Activated CD8-positive, alpha-beta memory T cell treated with anti-CD3 and anti-CD28 coated beads for 4 hours (primary cell): ENCODE data around the gene TNFRSF25.

Source experiments
- DNase-seq, 2 donors: peaks; one replicate each; pipeline ENCODE4 v3.0.0-alpha.2; 2020; ENCODE audit warnings: low read depth in 2 of 2

TNFRSF25 gene, protein sequence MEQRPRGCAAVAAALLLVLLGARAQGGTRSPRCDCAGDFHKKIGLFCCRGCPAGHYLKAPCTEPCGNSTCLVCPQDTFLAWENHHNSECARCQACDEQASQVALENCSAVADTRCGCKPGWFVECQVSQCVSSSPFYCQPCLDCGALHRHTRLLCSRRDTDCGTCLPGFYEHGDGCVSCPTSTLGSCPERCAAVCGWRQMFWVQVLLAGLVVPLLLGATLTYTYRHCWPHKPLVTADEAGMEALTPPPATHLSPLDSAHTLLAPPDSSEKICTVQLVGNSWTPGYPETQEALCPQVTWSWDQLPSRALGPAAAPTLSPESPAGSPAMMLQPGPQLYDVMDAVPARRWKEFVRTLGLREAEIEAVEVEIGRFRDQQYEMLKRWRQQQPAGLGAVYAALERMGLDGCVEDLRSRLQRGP

DNA sequence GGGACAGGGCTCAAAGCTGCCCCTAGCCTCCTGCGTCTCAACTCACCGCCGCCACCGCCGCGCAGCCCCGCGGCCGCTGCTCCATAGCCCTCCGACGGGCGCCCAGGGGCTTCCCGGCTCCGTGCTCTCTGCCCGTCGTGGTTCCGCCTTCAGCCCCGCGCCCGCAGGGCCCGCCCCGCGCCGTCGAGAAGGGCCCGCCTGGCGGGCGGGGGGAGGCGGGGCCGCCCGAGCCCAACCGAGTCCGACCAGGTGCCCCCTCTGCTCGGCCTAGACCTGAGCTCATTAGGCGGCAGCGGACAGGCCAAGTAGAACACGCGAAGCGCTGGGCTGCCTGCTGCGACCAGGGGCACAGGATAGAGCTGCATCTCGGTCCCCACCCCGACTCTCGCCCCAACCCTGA, at the start of gene TNFRSF25:
TSS of gene TNFRSF25 (minus strand) at position 151 of the 400 bp plus-strand sequence. CDS start at position 85, 66 bp downstream.
- DNase-seq, result no peak

DNA sequence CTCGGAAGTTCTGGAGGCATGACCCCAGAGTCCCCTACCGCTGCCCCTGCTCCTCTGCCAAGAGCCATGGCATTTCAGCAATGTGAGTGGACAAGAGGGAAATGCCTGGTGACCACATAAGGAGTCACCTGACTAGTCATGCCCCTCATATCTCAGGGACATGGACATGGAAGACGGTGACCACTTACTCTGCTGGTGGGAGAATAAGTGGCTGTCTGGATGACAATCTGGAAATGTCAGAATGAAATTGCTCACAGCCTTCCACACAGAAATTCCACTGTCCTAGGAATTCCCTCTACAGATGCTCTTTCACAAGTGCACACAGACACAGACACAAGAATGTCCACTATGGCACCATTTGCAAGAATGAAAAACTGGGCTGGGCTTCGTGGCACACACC, 49.8 kb upstream of the TNFRSF25 start:
- DNase-seq, result no peak

DNA sequence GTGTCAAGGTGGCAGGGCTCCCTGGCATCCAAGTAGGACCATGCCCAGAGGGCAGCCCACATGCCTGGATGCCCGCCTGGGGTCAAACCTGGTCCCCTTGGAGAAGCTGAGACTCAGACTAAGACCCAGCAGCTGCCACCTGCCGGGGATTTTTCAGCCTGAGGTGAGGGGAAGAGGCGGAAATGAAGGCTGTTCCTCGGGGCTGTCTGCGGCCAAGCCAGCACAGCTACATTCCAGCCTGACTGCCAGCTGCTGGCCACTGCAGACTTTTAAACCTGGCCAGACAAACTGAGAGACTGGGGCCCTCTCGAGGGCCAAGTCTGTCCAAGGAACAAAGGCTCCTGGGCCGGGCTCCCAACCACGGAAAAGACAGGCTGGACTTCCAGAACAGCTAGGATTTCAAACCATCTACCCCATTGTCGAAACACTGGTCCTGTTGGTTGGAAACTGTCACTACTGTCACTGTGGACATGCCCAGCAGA, 47.4 kb upstream of the TNFRSF25 start:
- DNase-seq, result no peak

DNA sequence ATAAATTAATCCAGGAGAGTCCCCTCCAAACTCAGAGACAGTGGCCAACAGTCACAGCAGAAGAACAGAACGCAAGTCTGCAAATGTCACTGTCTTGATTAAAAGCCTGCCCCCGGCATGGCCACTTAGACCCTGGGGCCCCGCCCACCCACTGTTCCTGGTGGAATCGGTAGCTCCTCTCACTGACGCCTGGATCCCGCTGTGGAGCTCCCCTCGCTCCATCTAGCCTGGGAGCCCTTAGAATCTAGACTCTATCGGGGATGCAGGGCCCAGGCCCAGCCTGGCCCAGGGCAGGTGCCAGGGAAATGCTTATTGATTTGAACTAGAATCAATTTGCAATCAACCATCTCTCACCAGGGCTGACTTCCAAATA, 46.9 kb upstream of the TNFRSF25 start:
- DNase-seq, result no peak

DNA sequence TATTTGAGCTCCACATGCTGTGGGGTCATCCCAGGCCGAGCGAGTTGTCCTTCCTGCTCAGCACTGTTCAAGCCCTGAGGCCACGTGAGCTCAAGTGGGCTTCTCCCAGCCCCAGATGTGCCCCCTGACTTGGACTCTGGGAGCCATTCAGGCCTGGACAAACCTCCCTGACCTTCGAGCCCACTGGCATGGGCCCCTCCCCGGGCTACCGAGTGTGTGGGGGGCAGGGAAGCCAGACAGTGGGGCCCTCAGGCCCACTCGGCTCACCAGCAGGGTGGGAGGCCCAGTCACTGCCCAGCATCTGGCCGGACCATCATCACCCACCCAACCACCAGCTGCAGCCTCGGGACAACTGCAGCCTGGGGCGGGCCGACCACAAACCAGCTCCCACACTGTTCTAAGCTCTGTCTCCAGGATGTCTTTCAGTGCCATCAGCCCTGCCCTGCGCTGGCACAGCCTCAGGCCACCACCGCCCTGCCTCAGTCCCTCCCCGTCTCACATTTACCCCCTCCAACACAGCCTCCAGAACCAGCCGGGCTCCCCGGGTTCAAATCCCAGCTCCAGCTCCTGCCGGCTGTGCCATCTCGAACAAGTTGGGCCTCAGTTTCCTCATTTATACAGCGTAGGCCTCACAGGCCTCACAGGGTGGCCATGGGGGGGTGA, 46.4 kb upstream of the TNFRSF25 start:
- DNase-seq, result no peak

DNA sequence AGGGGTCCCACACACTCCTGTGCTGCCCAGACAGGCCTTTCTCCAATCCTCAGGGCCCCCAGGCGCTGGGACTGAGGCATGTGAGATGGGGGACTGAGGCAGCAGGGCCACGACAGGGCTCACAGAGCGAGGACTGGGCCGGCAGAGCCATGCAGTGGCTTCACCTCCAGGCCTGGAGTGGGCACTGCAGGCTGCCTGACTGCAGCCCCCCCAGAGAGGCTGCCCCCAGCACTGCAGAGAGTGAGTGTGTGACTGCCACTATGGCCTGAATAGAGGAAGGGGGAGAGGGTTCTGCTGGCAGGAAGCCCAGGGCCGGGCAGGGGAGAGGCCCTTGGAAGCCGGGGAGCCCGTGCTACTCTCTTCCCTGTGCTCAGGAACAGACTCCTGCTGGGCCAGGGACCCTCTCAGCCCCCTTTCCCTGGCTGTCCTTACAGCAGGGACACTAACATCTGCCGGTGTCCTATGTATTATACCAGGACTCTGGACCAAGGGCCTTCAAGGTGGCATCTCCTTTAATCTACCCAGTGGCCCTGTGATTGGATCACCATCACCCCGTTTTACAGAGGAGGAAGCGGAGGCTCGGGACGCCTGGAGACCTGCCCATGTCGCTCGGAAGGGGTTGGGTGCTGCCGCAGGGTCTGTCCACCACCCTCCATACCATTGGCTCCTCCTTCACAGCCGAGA, 45.7 kb upstream of the TNFRSF25 start:
- DNase-seq, result no peak

DNA sequence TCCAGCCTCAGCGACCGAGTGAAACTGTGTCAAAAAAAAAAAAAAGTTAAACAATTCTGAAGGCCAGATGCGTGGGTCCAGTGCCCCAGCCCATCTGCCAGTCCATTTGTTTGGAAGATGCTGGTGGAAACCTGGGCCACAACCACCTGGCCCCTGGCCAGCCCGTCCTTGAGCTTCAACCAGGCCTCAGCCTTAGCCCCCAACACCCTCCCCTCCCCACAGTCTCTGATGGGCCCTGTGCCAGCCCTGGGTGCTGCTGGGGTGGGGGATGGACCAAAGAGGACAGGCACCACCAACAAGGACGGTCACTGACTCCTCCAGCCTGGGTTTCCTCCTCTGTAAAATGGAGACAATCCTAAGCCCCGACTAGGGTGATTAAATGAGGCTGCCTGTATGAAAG, 45.1 kb upstream of the TNFRSF25 start:
- DNase-seq, result no peak

DNA sequence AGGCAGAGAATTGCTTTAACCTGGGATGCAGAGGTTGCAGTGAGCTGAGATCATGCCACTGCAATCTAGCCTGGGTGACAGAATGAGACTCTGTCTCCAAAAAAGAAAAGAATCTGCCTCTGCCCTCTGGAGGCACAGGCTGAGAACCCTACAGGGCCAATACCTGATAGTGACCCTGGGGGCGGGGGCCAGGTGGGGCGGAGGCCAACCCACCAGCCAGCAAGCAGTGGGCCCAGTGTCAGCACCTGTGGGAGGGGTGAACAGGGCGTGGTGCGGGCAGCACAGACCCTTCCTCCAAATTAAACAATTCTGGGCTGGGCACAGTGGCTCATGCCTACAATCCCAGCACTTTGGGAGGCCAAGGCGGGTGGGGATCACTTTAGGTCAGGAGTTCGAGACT, 44.5 kb upstream of the TNFRSF25 start:
- no peak for DNase-seq

DNA sequence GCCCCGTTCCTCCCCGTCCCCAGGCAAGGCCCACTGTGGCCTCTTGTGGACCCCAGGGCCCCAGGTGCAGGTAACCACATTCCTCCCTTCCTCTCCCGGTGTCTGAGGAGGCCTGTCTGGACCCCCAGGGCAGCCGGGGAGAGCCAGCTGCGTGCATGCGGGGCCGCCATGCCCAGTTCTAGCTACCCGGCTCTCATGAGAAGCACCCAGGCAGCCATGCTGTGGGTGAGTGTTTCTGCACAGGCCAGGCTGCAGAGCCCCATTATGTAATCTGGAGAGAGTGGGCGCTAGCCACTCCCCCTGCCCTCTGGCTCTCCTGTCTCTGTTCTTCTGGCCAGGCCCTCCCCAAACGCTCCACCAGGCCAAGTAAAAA, 43.9 kb upstream of the TNFRSF25 start:
- DNase-seq, result no peak

DNA sequence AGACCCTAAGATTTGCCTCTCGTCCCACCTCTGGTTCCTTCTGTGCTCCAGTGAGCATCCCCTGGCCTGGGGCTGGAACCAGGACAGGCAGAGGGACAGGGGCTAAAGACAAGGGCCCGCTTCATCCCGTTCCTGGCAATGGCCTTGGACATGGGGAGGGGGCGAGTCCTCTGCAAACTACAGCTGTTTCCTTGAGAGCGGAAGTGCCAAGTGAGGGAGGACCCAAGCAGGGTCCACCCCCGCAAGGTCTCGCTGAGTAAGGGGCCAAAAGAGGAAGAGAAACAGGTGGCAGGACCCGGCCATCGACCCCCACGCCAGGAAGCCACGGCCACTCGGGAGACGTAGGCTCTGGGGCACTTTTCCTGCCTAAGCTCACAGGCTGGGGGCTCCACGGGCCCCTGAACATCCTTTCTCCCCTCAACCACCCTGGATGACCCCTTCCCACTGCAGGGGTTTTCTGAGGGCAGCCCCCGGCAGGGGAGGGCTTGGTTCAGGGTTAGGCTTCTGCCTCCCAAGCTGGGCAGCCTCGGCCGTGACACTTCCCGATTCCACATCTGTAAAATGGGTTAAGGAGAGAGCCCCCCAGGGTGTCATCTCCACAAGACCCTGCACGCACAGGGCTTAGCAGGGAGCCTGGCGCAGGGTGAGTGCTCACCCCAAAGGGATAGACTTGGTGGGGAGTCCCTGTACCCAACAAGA, 43.4 kb upstream of the TNFRSF25 start:
- DNase-seq, result no peak

DNA sequence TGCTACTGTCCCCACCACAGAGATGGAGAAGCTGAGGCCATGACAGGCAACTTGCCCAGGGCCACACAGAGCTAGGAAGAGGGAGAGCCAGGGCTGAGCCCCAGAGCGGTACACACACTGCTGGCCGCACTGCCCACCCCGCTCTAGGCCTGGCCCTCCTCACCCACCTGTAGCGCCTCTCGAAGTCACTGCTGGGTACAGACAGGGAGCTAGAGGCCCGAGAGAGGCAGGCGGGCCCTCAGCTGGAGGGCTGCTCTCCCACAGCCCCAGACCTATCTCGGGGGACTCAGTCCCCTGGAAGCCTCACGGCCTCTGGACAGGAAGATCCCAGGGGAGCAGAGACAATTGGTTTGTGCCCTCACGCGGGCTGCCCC, 42.8 kb upstream of the TNFRSF25 start:
- no peak for DNase-seq

DNA sequence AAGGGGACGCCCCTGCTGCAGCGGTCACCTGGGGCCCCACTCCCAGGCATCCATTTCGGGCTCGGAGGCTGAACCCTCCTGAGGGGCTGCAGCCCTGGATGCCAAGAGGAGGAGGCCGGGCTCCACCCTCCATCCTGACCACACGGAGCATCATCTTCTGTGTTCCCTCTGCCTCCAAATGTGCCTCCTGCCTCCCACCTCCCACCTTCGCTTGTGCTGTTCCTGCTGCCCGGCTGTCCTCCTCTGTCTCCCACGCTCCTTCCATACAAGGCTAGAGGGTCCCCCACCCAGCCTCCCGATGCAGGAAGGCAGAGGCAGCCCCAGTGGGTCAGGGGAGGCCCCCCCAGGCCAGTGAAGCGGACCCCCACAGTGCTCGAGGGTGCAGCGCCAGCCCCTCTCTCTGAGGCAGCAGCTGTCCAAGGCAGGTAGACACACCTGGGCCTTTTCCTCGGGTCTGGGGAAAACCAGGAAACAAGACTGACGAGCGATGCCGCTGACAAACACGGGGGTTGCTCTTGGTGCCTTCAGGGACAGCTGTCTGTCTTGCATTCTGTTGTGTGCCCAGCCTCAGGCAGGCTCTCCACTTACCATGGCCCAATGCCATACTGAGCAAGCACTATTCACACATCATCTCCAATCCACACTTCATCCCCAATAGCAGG, 42.3 kb upstream of the TNFRSF25 start:
- no peak for DNase-seq

DNA sequence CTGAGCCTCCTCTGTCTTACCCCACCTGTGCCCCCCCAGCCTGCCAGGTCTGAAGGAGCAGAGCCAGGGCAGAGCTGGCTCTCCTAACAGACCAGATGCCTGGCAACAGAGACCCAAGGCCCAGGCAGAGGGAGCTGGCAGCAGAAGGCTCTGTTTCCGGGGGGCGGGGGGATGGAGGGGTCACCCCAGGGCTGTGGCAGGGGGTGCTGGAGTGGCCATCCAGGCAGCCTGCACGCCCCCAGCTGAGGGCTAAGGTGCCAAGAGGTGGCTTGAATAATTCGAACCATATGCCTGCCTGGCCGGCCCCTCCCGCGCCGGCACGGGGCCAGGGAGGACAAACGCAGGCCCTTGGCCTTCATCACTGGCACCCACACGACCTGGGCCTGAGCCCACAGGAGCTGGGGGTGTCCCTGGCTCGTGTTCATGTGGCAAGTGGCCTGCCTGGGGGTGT, 41.5 kb upstream of the TNFRSF25 start:
- DNase-seq, result no peak

DNA sequence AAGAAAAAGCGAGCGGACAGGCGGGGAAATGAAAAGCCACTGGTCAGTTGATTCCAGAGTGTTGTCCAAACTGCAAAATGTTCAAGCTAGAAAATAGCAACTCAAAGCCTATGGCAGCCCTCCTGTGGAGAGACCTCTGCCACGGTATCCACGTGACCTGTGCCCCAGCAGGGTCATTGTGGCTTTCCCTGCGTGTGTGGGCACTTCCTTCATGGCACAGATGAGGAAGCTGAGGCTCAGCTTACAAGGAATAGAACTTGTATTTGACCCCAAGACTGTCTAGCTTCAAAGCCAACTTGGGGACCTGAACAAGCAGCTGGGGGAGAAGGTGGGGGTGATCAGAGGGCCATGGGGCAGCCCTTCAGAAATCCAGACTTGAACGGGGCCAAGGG, 41.1 kb upstream of the TNFRSF25 start:
- DNase-seq, result no peak

DNA sequence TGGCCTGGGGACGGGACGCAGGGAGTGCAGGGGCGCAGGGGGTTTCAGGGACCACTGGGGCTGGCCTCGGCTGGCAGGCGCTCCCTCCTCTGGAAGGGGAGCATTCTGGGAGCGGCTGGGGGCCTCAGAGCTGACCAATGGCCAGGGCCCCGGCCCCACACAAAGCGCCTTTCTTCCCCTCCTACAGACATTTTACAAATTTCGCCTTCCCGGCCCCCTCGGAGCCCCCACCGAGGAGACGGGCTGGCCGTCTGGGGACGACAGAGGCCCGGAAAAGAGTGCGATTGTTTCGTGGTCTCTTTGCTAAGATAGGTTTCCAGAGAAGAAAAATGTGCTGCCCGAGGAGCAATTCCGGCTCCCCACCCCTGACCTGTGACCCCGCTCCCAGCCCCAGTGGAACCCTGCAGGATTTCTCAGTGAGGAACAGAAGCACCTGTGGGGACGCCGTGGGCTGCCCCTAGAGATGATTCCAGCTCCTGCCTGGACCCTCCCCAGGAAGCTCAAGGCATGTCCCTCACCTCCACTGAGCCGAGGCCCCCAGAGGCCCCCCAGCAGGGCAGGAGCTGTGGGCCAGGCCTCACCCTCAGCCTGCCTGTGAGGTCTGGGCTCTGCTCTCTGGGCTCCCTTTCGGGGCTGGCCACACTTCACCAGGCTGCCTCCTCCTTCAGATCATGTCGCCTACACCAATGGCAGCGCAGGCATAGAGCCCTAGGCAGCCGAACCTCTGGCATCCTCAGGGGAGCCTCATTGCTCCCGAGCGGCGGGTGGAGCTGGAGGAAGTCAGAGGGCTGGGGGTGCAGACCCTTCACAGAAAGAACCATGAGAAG, 40.5 kb upstream of the TNFRSF25 start:
- DNase-seq, result no peak

DNA sequence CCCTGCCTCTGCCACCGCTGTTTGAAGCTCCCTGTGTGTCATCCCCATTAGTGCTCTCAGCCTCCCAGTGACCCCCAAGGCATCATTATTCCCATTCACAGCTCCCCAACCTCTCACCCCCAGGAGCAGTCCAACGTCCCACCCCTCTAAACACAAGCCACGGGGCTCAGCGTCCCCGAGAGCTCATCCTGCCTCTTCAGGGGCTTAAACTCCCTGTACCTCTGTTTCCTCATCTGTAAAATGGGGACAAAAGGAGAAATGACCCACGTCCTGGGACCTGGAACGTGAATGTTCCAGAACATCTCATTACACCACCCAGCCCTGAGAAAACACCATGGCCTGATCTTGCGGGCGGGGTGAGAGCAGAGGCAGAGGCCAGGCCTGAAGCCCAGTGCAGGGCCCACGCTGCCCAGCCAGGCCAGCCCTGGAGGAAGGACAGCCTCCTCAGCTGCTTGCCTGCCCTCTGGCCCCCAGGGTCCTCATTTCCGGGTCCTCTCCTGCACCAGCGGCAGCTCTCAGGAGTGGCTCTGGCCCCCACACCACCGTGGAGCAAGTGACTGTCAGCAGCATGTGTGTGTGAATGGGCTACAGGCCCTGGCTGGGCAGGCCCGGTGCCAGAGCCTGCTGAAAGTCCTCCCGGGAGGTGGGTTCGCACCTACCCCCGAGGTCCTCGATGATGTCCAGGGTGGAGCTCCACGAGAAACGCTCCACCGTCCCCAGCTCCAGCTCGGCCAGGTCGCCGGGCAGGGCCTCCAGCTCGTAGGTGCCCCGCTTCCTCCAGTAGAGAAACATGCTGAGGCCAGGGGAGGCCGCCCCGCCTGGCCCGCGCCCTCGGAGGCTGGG, 39.6 kb upstream of the TNFRSF25 start:
- no peak for DNase-seq

DNA sequence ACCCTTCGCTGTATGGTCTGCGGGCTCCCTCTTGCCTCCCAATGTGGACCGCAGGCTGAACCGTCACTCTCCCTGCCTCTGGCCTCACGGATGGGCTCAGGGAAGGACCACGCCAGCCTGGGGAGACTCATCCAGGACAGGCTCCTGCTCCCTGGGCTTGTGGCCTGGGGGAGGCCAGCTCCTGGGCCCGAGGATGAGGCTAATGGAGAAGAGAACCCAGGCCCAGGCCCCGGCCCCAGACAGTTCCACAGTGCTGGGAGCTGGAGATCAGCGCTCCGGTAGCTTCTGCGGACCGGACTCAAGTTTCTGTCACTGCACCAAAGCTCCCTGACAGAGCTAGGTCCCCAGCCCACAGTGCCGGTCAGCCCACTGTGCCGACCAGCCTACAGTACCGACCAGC, 38.9 kb upstream of the TNFRSF25 start:
- no peak for DNase-seq

DNA sequence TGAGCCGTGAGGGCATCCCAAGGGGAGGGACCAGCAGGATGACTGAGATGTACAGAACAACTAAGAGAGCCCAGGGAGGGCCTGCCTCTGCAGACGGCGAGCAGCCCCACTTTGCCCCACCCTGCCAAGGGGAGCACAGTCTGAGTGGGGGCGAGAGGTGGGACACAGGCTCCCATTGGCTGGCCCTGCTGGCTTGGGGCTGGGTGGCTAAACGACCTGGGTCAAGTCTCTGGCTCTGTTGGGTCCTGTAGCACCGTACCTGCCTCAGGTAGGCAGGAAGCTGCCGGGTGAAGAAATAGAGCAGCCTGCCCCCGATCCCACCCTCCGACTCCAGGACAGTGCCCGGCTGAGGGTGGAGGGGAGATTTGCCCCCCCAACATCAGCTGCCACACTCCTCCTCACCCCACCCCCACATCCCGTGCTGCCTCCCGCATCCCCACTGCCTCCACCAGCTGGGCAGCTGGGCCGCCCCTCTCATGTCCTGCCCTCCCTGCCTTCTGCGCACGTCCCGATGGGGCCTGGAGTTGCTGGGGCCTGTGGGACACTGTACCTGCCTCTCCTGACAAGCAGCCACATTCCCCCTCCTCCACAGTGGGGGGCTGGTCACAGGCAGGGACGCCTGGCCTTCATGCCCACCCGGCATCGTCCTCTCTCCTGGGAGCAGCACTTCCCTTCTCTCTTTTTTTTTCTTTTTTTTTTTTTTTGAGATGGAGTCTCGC, 38.1 kb upstream of the TNFRSF25 start:
- no peak for DNase-seq
